HEK293 (cell line): ENCODE results near the gene DGKB.
"Not testable (repeated sequence)": the region's sequence is repeated elsewhere in the genome, so short reads cannot be mapped to it uniquely, and the experiment has no call there.

Experiments
- CTCF ChIA-PET: fragments of 350-600 bp; formaldehyde crosslinking; extraction: SDS; loops from one replicate; lab custom pipeline; 2021; ENCODE audit warnings: antibody characterized with exemption; lab: Yijun Ruan, JAX
- POLR2A ChIA-PET: fragments of 300-600 bp; formaldehyde crosslinking; extraction: SDS; loops from one replicate; lab custom pipeline; 2020; ENCODE audit warnings: antibody characterized with exemption, inconsistent platforms; lab: Yijun Ruan, JAX
- H3K27ac ChIP-seq: fragments of 200-500 bp; sonication (Bioruptor generic); 2 replicates; pipeline ENCODE4 v1.5.1; 2014; ENCODE audit warnings: low read depth, low read length, control low read depth, inconsistent platforms; ENCODE audit errors: extremely low read depth
- H3K36me3 ChIP-seq, 2 experiments: fragments of 200-500 bp in 1 of 2; sonication (Bioruptor generic) in 1 of 2; 1 replicate in 1 of 2; 2 replicates in 1 of 2; pipeline ENCODE4 v1.5.1; 2014 to 2017; ENCODE audit warnings: inconsistent platforms in 2 of 2, low read length in 2 of 2; ENCODE audit not compliant: control insufficient read depth in 2 of 2, insufficient read depth in 1 of 2
- H3K4me1 ChIP-seq: fragments of 200-500 bp; sonication (Bioruptor generic); 2 replicates; pipeline ENCODE4 v1.5.1; 2014; ENCODE audit warnings: mild to moderate bottlenecking, low read length, inconsistent platforms; ENCODE audit not compliant: control insufficient read depth, insufficient read depth
- H3K4me3 ChIP-seq: 2 replicates; pipeline ENCODE4 v1.5.1; 2011; ENCODE audit warnings: low read depth, mild to moderate bottlenecking, control low read depth, low read length, moderate library complexity
- H3K9me3 ChIP-seq: fragments of 200-500 bp; sonication (Bioruptor generic); 2 replicates; pipeline ENCODE4 v1.5.1; 2014; ENCODE audit warnings: low read depth, low read length, inconsistent platforms; ENCODE audit not compliant: control insufficient read depth, insufficient read depth
- AEBP2 ChIP-seq: fragments of 450-650 bp; formaldehyde crosslinking; IDR thresholded peaks from 2 replicates; pipeline ENCODE4 v1.5.1; 2016; ENCODE audit warnings: missing biosample characterization, missing genetic modification characterization, borderline replicate concordance
- GLIS2 ChIP-seq: fragments of 450-650 bp; formaldehyde crosslinking; IDR thresholded peaks from 2 replicates; pipeline ENCODE4 v1.5.1; 2016; ENCODE audit warnings: missing biosample characterization, missing genetic modification characterization
- PBX3 ChIP-seq: sonication (generic); formaldehyde crosslinking; IDR thresholded peaks from 2 replicates; pipeline ENCODE4 v1.8.1; 2022; ENCODE audit warnings: mild to moderate bottlenecking, moderate library complexity, missing genetic modification reagents
- PRDM6 ChIP-seq: fragments of 450-650 bp; formaldehyde crosslinking; IDR thresholded peaks from 2 replicates; pipeline ENCODE4 v1.5.1; 2017; ENCODE audit warnings: missing biosample characterization, missing genetic modification characterization
- TRIM28 ChIP-seq: IDR thresholded peaks from 2 replicates; pipeline ENCODE4 v1.6.1; 2011; ENCODE audit warnings: low read length, control low read depth, borderline replicate concordance
- ZFP69B ChIP-seq: fragments of 450-650 bp; formaldehyde crosslinking; IDR thresholded peaks from 2 replicates; pipeline ENCODE4 v1.5.1; 2016; ENCODE audit warnings: missing biosample characterization, missing genetic modification characterization
- ZNF121 ChIP-seq: fragments of 450-650 bp; formaldehyde crosslinking; IDR thresholded peaks from 2 replicates; pipeline ENCODE4 v1.5.1; 2016; ENCODE audit warnings: missing biosample characterization, missing genetic modification characterization
- ZNF239 ChIP-seq: fragments of 450-650 bp; formaldehyde crosslinking; IDR thresholded peaks from 2 replicates; pipeline ENCODE4 v1.5.1; 2016; ENCODE audit warnings: missing biosample characterization, missing genetic modification characterization
- ZNF274 ChIP-seq, 2 experiments: fragments of 200-500 bp in 1 of 2; fragments of 450-650 bp in 1 of 2; sonication (Bioruptor generic) in 1 of 2; formaldehyde crosslinking in 1 of 2; IDR thresholded peaks; 2 replicates each; pipeline versions ENCODE4 v1.5.1 to v1.6.1; 2014 to 2016; ENCODE audit warnings: borderline replicate concordance in 1 of 2, inconsistent platforms in 1 of 2, low read length in 1 of 2, missing biosample characterization in 1 of 2, missing genetic modification characterization in 1 of 2
- ZNF324 ChIP-seq: fragments of 450-650 bp; formaldehyde crosslinking; IDR thresholded peaks from 2 replicates; pipeline ENCODE4 v1.5.1; 2016; ENCODE audit warnings: missing biosample characterization, missing genetic modification characterization
- ZNF629 ChIP-seq: fragments of 450-650 bp; formaldehyde crosslinking; IDR thresholded peaks from 2 replicates; pipeline ENCODE4 v1.5.1; 2017; ENCODE audit warnings: missing biosample characterization, missing genetic modification characterization

DGKB gene

GRCh38 chr7:14286036-14286435 lies 616.5 kb downstream of the DGKB start:
- CTCF ChIA-PET: interaction anchor here (0.7 kb wide), 1 partner anchor 512 kb away, joined by 3 read pairs; no protein-coding TSS in a partner anchor

DNA sequence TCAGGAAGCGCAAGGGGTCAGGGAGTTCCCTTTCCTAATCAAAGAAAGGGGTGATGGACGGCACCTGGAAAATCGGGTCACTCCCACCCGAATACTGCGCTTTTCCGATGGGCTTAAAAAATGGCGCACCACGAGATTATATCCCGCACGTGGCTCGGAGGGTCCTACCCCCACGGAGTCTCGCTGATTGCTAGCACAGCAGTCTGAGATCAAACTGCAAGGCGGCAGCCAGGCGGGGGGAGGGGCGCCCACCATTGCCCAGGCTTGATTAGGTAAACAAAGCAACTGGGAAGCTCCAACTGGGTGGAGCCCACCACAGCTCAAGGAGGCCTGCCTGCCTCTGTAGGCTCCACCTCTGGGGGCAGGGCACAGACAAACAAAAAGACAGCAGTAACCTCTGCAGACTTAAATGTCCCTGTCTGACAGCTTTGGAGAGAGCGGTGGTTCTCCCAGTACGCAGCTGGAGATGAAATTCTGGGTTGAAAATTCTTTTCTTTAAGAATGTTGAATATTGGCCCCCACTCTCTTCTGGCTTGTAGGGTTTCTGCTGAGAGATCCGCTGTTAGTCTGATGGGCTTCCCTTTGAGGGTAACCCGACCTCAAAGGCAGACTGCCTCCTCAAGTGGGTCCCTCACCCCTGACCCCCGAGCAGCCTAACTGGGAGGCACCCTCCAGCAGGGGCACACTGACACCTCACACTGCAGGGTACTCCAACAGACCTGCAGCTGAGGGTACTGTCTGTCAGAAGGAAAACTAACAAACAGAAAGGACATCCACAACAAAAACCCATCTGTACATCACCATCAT lies 623.3 kb downstream of the DGKB start:
- POLR2A ChIA-PET, H3K36me3 ChIP-seq, H3K4me3 ChIP-seq, H3K9me3 ChIP-seq, H3K4me1 ChIP-seq, CTCF ChIA-PET, H3K27ac ChIP-seq: not testable (repeated sequence)

More at GRCh38 chr7:14286036-14286435, 616.5 kb downstream of the DGKB start:
- Histone ChIP-seq H3K36me3 (no peaks in the 10 kb centered on the region), H3K4me3 (no peak overlapping the region), H3K27ac (no peak overlapping the region), H3K9me3 (no peaks in the 10 kb centered on the region), H3K4me1 (no peaks in the 10 kb centered on the region)
- POLR2A ChIA-PET: no interaction called here
- TF ChIP-seq PBX3 (CRISPR knock-in tag) (no peak), ZNF121 (tag by site-specific recombination) (no peak), ZNF629 (no peak), GLIS2 (tag by site-specific recombination) (no peak), ZNF324 (tag by site-specific recombination) (no peak)

DNA sequence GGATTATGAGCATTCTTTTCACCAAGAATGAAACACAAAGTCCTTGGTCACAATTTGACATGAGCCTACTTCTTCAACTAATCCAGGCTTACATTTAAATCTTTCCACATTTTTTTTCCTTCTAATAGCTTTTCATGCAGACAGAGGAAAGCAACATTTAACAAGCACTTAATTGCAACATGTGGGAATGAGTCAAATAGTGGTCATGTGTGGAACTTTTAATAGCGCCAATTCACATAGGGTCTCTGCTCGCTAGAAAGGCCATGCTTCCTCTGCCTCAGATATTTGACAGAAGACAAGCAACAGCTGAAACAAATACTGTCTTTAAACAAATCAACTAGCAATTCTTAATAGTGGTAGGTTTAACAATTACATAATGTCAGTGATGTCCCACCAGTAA lies 627.2 kb downstream of the DGKB start:
- no peak overlapping the region for H3K4me3 ChIP-seq
- H3K36me3 ChIP-seq: no peaks in the 10 kb centered on the region
- H3K27ac ChIP-seq: no peak overlapping the region
- POLR2A ChIA-PET: no interaction called here
- TF ChIP-seq ZFP69B (tag by site-specific recombination): no peak
- no peak for TF ChIP-seq PRDM6 (tag by site-specific recombination)
- TF ChIP-seq ZNF274 (IDR thresholded peaks at IDR 0.05; ENCODE audit: low read length): no peak
- TF ChIP-seq ZNF274 (tag by site-specific recombination; IDR thresholded peaks at IDR 0.05; ENCODE audit: borderline replicate concordance): no peak
- TF ChIP-seq, all 188 proteins: peak for 0
- no peaks in the 10 kb centered on the region for H3K4me1 ChIP-seq
- H3K9me3 ChIP-seq: no peaks in the 10 kb centered on the region
- CTCF ChIA-PET: no interaction called here

DNA sequence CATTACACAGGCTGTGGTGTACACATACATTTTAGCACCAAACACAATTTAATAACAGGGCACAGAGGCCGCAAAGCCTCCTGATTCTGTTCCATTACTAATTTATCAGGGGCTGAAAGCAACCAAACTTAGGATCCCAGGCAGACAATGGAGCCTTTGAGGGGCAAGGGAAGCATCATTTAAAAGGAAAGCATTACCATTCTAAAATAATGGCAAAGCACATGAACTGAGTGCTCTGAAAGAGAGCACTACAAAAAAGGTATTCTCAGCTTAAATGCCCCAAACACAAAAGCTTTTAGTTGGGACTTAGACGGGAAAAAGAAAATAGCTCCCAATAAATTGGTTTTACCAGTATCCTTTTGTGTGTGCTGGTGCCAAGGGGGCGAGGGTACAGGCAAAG lies 631.1 kb downstream of the DGKB start:
- no peaks in the 10 kb centered on the region for H3K36me3 ChIP-seq
- CTCF ChIA-PET: no interaction called here
- H3K4me1 ChIP-seq: no peaks in the 10 kb centered on the region
- H3K4me3 ChIP-seq: no peak overlapping the region
- POLR2A ChIA-PET: no interaction called here
- H3K9me3 ChIP-seq: no peaks in the 10 kb centered on the region
- H3K27ac ChIP-seq: no peak overlapping the region
- no peak for TF ChIP-seq AEBP2 (tag by site-specific recombination)
- TF ChIP-seq TRIM28: no peak
- no peak for TF ChIP-seq ZNF239
